Mononuclear cell (primary cell): ENCODE data around the gene ANKRD23. TPM values are rescaled to one million over a fixed set of nuclear protein-coding genes. Genes with fewer than 3 reads are reported as not detected.
"Not testable (repeated sequence)": the region's sequence is repeated elsewhere in the genome, so short reads cannot be mapped to it uniquely, and the experiment has no call there.

Source experiments
- H3K27me3 ChIP-seq: 2 replicates; pipeline ENCODE4 v1.6.0; 2011; ENCODE audit warnings: low read length, control low read depth; ENCODE audit not compliant: insufficient read depth
- H3K4me1 ChIP-seq: 2 replicates; pipeline ENCODE4 v1.5.1; 2011; ENCODE audit warnings: mild to moderate bottlenecking, low read length, control low read depth; ENCODE audit not compliant: insufficient read depth
- H3K4me3 ChIP-seq: 2 replicates; pipeline ENCODE4 v1.5.1; 2011; ENCODE audit warnings: mild to moderate bottlenecking, low read length, moderate library complexity
- H3K9me3 ChIP-seq: 2 replicates; pipeline ENCODE4 v1.5.1; 2011; ENCODE audit warnings: low read depth, mild to moderate bottlenecking, control low read depth, low read length
- total RNA-seq: library from RNA; depleted of rRNA; stranded (reverse); fragments of >200 nt; gene quantifications from one replicate; pipeline ENCODE4 v1.2.3, GENCODE V29; 2012

ANKRD23 gene
- total RNA-seq: 2.2 TPM

DNA sequence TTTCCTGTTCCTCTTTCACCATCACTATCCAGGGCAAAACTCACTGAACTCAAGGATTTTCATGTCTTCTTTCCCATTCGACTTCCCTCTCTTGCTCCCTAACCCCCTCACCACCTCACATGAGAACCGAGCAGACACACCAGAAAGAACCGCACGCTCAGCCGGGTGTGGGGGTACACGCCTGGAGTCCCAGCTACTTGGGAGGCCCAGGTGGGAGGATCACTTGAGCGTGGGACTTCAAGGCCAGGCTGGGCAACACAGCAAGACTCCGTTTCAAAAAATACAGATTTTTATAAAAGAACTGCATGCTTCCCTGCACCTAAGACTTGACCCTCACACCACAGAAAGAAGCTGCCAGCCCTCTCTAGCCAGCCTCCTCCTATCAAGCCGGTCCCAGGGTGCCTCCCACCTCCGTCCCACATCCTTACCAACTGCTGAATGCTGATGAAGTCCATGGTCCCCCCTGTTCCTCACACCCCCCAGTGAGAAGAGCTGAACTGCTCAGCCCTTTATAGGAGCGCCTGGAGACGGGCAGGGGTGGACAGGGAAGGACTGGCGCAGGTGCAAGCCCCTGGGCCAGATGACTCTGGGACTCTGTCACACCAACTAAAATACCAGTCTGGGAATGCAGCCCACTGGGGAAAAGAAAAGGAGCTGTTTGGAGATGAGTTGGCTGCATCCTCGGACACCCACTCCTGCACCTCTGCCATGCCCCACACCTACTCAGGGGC lies at the start of gene ANKRD23:
Gene ANKRD23, minus strand, starts transcription at position 484 of the 731 bp plus-strand sequence. Its CDS starts 29 bp downstream, at position 455.
- H3K4me3 ChIP-seq: no peak within 1 kb of the TSS
- H3K4me1 ChIP-seq: peaks cover 16% of the 10 kb centered on the region
- H3K9me3 ChIP-seq: no peaks in the 10 kb centered on the region
- no peaks in the 10 kb centered on the region for H3K27me3 ChIP-seq

GRCh38 chr2:96891591-96892333 lies 47.9 kb upstream of the ANKRD23 start:
- H3K4me1 ChIP-seq: peaks cover 40% of the 10 kb centered on the region
- no peaks in the 10 kb centered on the region for H3K27me3 ChIP-seq
- H3K9me3 ChIP-seq: no peaks in the 10 kb centered on the region
- H3K4me3 ChIP-seq: no peak overlapping the region

DNA sequence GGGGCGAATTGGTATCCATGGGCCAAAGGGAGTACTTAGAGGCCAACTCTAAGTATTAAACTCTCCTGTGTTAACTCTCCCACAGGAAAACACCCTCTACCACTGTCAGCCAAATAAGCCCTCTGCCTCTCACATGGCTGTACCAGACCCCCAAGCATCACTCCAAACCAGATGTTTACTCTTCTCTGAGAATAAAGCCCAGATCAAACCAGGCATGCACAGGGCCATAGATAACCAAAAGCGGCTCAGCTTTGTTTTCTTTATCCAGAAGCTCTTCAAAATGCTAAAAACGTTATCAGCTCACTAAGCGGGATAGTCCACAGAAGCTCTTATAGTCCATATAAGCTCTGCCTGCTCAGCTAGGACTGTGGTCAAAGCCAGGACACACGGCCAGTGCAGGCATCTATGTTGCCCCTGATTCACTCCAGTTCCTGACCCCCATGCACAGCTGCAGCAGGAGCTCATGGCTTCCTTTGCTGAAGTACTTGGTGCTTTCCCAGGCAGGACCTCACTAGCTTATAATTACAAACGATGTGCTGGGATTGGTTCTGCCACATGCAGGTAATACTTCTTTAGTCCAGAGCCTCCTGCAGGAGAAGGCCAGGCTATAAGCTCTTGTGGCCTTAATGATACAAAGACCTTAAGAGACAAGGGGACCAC lies 47.0 kb upstream of the ANKRD23 start:
- H3K27me3 ChIP-seq: no peaks in the 10 kb centered on the region
- H3K4me1 ChIP-seq: peaks cover 44% of the 10 kb centered on the region

GRCh38 chr2:96890252-96890651 lies 46.4 kb upstream of the ANKRD23 start:
- Histone ChIP-seq H3K4me1 (peaks cover 46% of the 10 kb centered on the region), H3K9me3 (no peaks in the 10 kb centered on the region), H3K4me3 (no peak overlapping the region), H3K27me3 (no peaks in the 10 kb centered on the region)

More for the DNA sequence above, 47.0 kb upstream of the ANKRD23 start:
- H3K9me3 ChIP-seq: no peaks in the 10 kb centered on the region
- H3K4me3 ChIP-seq: no peak overlapping the region

DNA sequence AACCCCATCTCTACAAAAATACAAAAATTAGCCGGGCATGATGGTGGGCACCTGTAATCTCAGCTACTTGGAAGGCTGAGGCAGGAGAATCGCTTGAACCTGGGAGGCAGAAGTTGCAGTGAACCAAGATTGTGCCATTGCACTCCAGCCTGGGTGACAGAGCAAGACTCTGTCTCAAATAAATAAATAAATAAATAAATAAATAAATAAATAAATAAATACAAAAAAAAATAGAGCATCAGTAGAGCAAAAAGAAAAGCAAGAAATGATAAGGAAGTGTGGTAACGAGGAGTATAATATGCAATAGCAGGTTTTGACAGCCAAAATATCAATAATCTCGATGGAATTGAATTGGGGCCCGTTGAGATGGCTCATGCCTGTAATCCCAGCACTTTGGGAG lies 45.7 kb upstream of the ANKRD23 start:
- H3K4me1 ChIP-seq: peaks cover 49% of the 10 kb centered on the region
- H3K9me3 ChIP-seq, H3K4me3 ChIP-seq, H3K27me3 ChIP-seq: not testable (repeated sequence)

DNA sequence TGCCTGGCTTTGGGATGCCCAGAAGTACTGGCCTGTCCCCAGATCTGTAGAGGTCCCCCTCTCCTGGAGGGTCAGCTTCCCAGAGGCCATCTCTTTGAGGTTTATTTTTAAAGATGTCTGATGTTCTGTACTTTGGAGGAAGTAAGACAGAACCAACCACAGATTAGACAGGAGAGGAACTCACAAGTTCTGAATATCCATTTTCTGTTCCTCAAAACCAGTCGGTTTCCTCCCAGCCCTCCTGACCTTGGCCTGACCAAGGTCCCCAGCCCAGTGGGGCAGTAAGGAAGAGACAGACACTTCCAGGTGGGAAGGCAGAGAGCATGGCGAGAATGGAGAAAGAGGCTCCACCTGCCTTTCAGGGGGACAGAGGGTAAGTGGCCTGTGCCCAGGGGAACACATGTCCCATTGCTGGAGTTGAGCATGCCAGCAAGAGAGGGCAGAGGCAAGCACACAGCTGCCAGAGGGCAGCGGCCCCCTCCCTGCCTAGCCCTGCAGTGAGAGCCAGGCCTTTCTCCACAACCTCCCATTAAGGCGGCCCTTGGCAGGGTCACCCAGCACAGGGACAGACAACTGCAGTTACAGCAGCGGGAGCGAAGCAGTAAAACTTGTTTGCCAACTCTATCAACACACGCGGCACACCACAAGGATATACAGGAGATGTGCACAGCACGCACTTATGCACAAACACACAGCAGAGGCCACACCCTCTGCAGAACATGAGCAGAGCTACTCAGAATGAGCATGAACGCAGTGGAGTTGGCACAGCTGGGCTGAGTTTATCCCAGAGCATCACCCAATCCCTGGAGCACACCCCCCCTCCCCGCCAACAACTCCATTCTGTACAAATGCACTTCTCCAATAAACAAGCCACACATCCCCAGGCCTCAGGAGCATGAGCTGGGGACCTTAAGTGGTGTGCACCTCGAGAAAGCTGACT lies 44.5 kb upstream of the ANKRD23 start:
- H3K9me3 ChIP-seq: no peaks in the 10 kb centered on the region
- no peaks in the 10 kb centered on the region for H3K27me3 ChIP-seq
- peaks cover 49% of the 10 kb centered on the region for H3K4me1 ChIP-seq
- no peak overlapping the region for H3K4me3 ChIP-seq

- Histone ChIP-seq H3K27me3 (no peaks in the 10 kb centered on the region), H3K4me3 (no peak overlapping the region), H3K4me1 (peaks cover 49% of the 10 kb centered on the region), H3K9me3 (no peaks in the 10 kb centered on the region)
These were observed 43.7 kb upstream of the ANKRD23 start for GRCh38 chr2:96887493-96888012.

GRCh38 chr2:96885432-96886347 lies 41.9 kb upstream of the ANKRD23 start:
- Histone ChIP-seq H3K9me3 (no peaks in the 10 kb centered on the region), H3K4me3 (no peak overlapping the region), H3K4me1 (peaks cover 34% of the 10 kb centered on the region), H3K27me3 (no peaks in the 10 kb centered on the region)

DNA sequence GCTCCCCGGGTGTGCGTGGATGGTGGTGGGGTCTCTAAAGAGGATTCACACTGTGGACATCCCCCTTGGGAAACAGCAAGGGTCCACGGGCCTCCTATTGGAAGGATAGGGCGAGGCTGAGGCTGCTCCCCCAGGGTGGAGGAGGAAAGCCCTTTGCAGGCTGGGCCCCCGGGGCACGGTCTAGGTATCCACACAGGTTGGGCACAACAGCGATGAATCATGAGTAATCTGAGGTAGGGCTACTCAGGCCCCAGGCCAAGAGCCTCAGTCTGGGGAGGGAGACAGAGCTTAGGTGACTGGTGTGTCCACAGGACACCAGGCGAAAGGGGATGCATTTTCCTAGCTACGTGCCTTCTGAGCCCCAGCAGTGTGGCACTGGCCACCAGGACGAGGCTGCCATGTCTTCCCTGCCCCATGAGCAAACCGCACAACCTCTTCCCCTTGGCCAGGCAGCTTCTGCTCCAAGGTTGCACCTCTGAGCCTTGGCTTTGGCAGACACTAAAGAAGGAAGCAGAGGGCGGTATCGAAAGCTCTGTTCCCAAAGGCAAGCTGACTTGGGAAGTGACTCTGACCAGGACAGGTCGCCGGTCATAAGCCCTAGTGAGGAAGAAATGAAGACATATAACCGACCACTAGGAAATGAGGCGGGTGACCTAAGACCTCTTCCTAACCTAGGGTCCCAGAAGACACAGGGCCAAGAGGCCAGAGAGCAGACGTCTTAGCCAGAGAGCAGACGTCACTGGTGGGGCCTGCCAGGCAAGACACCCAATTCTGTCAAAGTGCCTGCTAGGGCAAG lies 40.7 kb upstream of the ANKRD23 start:
- no peaks in the 10 kb centered on the region for H3K27me3 ChIP-seq
- no peaks in the 10 kb centered on the region for H3K9me3 ChIP-seq
- H3K4me1 ChIP-seq: peaks cover 34% of the 10 kb centered on the region
- no peak overlapping the region for H3K4me3 ChIP-seq

- Histone ChIP-seq H3K27me3 (no peaks in the 10 kb centered on the region), H3K4me3 (no peak overlapping the region), H3K9me3 (no peaks in the 10 kb centered on the region), H3K4me1 (peaks cover 28% of the 10 kb centered on the region)
These were observed 39.5 kb upstream of the ANKRD23 start for GRCh38 chr2:96883306-96883705.

DNA sequence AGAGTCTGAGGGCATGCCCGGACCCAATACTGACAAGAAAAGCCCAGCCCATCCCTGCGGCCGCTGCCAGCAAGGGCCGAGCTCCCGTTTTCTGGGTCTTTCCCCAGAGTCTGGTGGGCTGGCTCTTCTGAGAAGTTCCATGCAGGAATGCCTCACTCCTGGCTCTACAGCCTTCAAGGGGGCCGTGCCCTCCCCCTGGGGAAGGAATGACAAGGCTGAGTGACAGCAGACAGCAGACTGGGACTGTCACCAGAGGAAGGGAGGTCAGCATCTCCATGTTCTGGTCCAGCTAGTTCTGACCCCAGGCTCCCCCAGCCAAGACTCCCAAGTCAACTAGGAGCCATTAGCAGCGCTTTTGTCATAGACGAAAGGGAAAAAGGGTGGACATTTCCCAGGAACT lies 39.1 kb upstream of the ANKRD23 start:
- H3K27me3 ChIP-seq: no peaks in the 10 kb centered on the region
- no peak overlapping the region for H3K4me3 ChIP-seq
- H3K9me3 ChIP-seq: no peaks in the 10 kb centered on the region
- H3K4me1 ChIP-seq: peaks cover 24% of the 10 kb centered on the region

DNA sequence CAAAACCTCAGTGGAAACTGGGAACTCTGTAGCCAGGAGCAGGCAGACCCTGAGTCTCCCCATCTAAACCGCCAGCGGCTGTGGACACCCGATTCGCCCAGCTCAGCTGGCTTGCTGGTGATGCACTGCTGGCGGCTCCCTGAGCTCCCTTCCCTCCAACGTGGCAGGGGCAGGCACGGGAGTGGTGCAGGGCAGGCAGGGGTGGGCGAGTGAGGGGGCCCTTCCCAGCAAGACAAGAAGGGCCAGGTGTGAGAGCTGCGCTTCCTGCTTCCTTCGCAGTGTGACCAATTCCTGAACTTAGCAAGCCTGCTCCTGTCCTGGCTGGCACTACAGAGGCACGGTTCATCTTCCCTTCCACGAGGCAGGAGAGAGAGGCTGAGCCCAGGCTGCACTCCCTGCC lies 38.4 kb upstream of the ANKRD23 start:
- Histone ChIP-seq H3K27me3 (no peaks in the 10 kb centered on the region), H3K9me3 (no peaks in the 10 kb centered on the region), H3K4me1 (peaks cover 17% of the 10 kb centered on the region), H3K4me3 (no peak overlapping the region)
